ENCODE data around the gene RALY. TPM values are rescaled to one million over a fixed set of nuclear protein-coding genes. Genes with fewer than 3 reads are reported as not detected.

Gene RALY
- total and polyA plus RNA-seq, 2 of the 4 experiments (the other 2 are of a cell fraction): 46.2 to 115 TPM

DNA sequence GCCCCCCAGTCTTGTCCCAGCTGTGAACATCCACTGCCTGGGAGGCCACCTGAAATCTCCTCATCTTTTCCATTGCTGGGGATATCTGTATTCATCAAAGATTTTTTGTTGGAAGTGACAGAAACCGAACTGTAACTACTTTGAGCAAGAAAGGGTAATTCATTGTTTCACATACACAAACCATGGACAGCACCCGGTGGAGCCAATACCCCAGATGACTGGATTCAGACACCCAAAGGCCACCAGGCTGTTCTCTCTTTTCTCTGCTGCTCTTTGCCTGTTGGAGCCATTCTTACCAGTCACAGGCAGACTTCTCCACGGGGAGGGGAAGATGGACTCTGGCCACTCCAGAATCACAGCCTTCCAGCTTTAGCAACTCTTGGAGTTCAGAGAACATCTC, 11.7 kb upstream of the RALY start:
- ChIA-PET POLR2A (ENCODE audit: unreplicated experiment) (no interaction called here), CTCF (no interaction called here)
- Histone ChIP-seq H2BK15ac (ENCODE audit: low read depth, low read length) (no peak overlapping the region), H4K20me1 (ENCODE audit: insufficient read depth, low read length) (no peaks in the 10 kb centered on the region), H3K9ac (ENCODE audit: low read depth, low read length) (no peak overlapping the region), H4K8ac (ENCODE audit: low read depth in 2 of 2, low read length in 2 of 2) (no peak overlapping the region), H3K14ac (replicated peaks; ENCODE audit: low read depth, low read length) (no peak overlapping the region), H3K18ac (ENCODE audit: low read depth, low read length) (no peak overlapping the region), H3K27ac (ENCODE audit: insufficient read depth, low read length) (no peak overlapping the region), H3K4me2 (ENCODE audit: low read depth, low read length) (no peak overlapping the region), H3K56ac (ENCODE audit: extremely low read depth, insufficient read depth, low read length) (no peak overlapping the region), H2AK5ac (ENCODE audit: low read depth, low read length) (no peak overlapping the region), H2BK5ac (ENCODE audit: low read depth, low read length, poor library complexity, severe bottlenecking) (no peak overlapping the region), H3K9me1 (ENCODE audit: insufficient read depth, low read length) (no peaks in the 10 kb centered on the region), H2BK120ac (ENCODE audit: low read depth, low read length) (no peak overlapping the region), H3K9me3 (ENCODE audit: control insufficient read depth, insufficient read depth, low read length) (peaks cover 5% of the 10 kb centered on the region; the same call in 1 of the 2 replicates), H2AK9ac (replicated peaks; ENCODE audit: low read depth, low read length, poor library complexity) (no peak overlapping the region), H3K4me1 (ENCODE audit: control insufficient read depth, insufficient read depth, low read length) (no peaks in the 10 kb centered on the region), H3K27me3 (ENCODE audit: control insufficient read depth, insufficient read depth, low read length) (peaks cover 21% of the 10 kb centered on the region), H3K36me3 (ENCODE audit: control insufficient read depth, insufficient read depth, low read length) (no peaks in the 10 kb centered on the region), H3K4me3 (ENCODE audit: insufficient read depth, low read depth, low read length) (no peak overlapping the region), H3K79me1 (ENCODE audit: low read depth in 1 of 2, low read length in 2 of 2) (no peaks in the 10 kb centered on the region), H2AFZ (replicated peaks; ENCODE audit: low read length, poor library complexity) (no peak overlapping the region), H4K91ac (ENCODE audit: insufficient read depth, low read depth, low read length) (no peak overlapping the region), H2BK20ac (ENCODE audit: low read depth, low read length) (no peak overlapping the region), H4K5ac (ENCODE audit: low read depth, low read length) (no peak overlapping the region), H3K23ac (ENCODE audit: low read depth, low read length) (no peak overlapping the region), H3K4ac (ENCODE audit: low read depth, low read length) (no peak overlapping the region)
- no peak for DNase-seq
- dilution Hi-C loops (cut with HindIII; ENCODE audit: low sequenced_read_pairs, unreplicated experiment) (no loop called here), intact Hi-C loops (cut with micrococcal nuclease) (no loop called here), in situ Hi-C loops (cut with MboI; ENCODE audit: low sequenced_read_pairs) (no loop called here)
- no TSS peak for BruUV-seq (replicated peaks)
- no peak for TF ChIP-seq POLR2A (IDR thresholded peaks at IDR 0.05; ENCODE audit: low read depth, low read length)
- no peak for TF ChIP-seq SMC3 (IDR thresholded peaks at IDR 0.05; ENCODE audit: low read depth, low read length)
- TF ChIP-seq CEBPB (IDR thresholded peaks at IDR 0.05; ENCODE audit: low read depth, low read length): no peak
- no peak for TF ChIP-seq MAZ (IDR thresholded peaks at IDR 0.05; ENCODE audit: borderline replicate concordance, low read depth, low read length)
- no peak for TF ChIP-seq CHD1 (IDR thresholded peaks at IDR 0.05; ENCODE audit: low read depth, low read length)
- TF ChIP-seq RAD21 (IDR thresholded peaks at IDR 0.05; ENCODE audit: low read length): no peak
- no peak for TF ChIP-seq FOS (IDR thresholded peaks at IDR 0.05; ENCODE audit: low read depth, low read length)
- TF ChIP-seq, protein P1, sequence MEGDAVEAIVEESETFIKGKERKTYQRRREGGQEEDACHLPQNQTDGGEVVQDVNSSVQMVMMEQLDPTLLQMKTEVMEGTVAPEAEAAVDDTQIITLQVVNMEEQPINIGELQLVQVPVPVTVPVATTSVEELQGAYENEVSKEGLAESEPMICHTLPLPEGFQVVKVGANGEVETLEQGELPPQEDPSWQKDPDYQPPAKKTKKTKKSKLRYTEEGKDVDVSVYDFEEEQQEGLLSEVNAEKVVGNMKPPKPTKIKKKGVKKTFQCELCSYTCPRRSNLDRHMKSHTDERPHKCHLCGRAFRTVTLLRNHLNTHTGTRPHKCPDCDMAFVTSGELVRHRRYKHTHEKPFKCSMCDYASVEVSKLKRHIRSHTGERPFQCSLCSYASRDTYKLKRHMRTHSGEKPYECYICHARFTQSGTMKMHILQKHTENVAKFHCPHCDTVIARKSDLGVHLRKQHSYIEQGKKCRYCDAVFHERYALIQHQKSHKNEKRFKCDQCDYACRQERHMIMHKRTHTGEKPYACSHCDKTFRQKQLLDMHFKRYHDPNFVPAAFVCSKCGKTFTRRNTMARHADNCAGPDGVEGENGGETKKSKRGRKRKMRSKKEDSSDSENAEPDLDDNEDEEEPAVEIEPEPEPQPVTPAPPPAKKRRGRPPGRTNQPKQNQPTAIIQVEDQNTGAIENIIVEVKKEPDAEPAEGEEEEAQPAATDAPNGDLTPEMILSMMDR (conservative IDR thresholded peaks at IDR 0.05; ENCODE audit: low read depth, low read length): no peak
- TF ChIP-seq BHLHE40 (IDR thresholded peaks at IDR 0.05; ENCODE audit: low read depth, low read length): no peak
- no peak for TF ChIP-seq NFE2L2 (IDR thresholded peaks at IDR 0.05; ENCODE audit: low read depth, low read length)
- TF ChIP-seq USF2 (IDR thresholded peaks at IDR 0.05; ENCODE audit: low read depth, low read length): no peak
- TF ChIP-seq MXI1 (IDR thresholded peaks at IDR 0.05; ENCODE audit: borderline replicate concordance, low read depth, low read length): no peak
- no peak for TF ChIP-seq MAFK (IDR thresholded peaks at IDR 0.05; ENCODE audit: low read depth, low read length)
- no peak for TF ChIP-seq RCOR1 (IDR thresholded peaks at IDR 0.05; ENCODE audit: insufficient replicate concordance, low read length)
- TF ChIP-seq ELK1 (IDR thresholded peaks at IDR 0.05; ENCODE audit: borderline replicate concordance, low read depth, low read length): no peak
- no peak for TF ChIP-seq RFX5 (IDR thresholded peaks at IDR 0.05; ENCODE audit: low read depth, low read length)
- WGBS, 2 experiments (ENCODE audit: extremely low coverage in 2 of 2, insufficient read length in 1 of 2): no CpG with 5 or more reads among the region's 3 CpGs
- ATAC-seq (ENCODE audit: low read depth): no peak

All from IMR-90 (cell line).